Liver (tissue), 9 donors: ENCODE results near the gene DNM3. TPM values are rescaled to one million over a fixed set of nuclear protein-coding genes. Genes with fewer than 3 reads are reported as not detected.
"Not testable (repeated sequence)": the region's sequence is repeated elsewhere in the genome, so short reads cannot be mapped to it uniquely, and the experiment has no call there.

Experiments used
- DNase-seq: peaks from one replicate; pipeline ENCODE4 v3.0.0-alpha.2; 2017; ENCODE audit warnings: low spot score
- H3K27ac ChIP-seq, 2 donors: one replicate each; pipeline ENCODE4 v1.7.0; 2013; ENCODE audit warnings: inconsistent platforms in 2 of 2, low read length in 2 of 2, control low read depth in 1 of 2, low read depth in 1 of 2, mild to moderate bottlenecking in 1 of 2
- H3K27me3 ChIP-seq, 4 donors: one replicate each; pipeline versions ENCODE4 v1.6.1 to v1.7.0; 2013; ENCODE audit warnings: low read length in 3 of 4, inconsistent platforms in 1 of 4, mild to moderate bottlenecking in 1 of 4, moderate library complexity in 1 of 4; ENCODE audit not compliant: control insufficient read depth in 4 of 4, insufficient read depth in 4 of 4
- H3K36me3 ChIP-seq, 4 donors: one replicate each; pipeline versions ENCODE4 v1.6.1 to v1.7.0; 2013; ENCODE audit warnings: low read length in 3 of 4, mild to moderate bottlenecking in 3 of 4, low read depth in 1 of 4, moderate library complexity in 1 of 4; ENCODE audit not compliant: control insufficient read depth in 4 of 4, insufficient read depth in 3 of 4
- H3K4me1 ChIP-seq, 4 donors: one replicate each; pipeline versions ENCODE4 v1.6.1 to v1.7.0; 2013; ENCODE audit warnings: low read length in 3 of 4, mild to moderate bottlenecking in 3 of 4, moderate library complexity in 1 of 4; ENCODE audit not compliant: control insufficient read depth in 4 of 4, insufficient read depth in 4 of 4
- H3K4me3 ChIP-seq, 3 donors: one replicate each; pipeline versions ENCODE4 v1.6.1 to v1.7.0; 2013; ENCODE audit warnings: low read length in 3 of 3, control low read depth in 1 of 3, low read depth in 1 of 3, mild to moderate bottlenecking in 1 of 3
- H3K9ac ChIP-seq, 2 donors: one replicate each; pipeline ENCODE4 v1.7.0; 2013; ENCODE audit warnings: low read length in 2 of 2, mild to moderate bottlenecking in 2 of 2, moderate library complexity in 2 of 2, control low read depth in 1 of 2, low read depth in 1 of 2
- H3K9me3 ChIP-seq, 4 donors: one replicate each; pipeline versions ENCODE4 v1.6.1 to v1.7.0; 2013; ENCODE audit warnings: low read length in 3 of 4; ENCODE audit not compliant: control insufficient read depth in 4 of 4
- FOXA1 ChIP-seq: IDR thresholded peaks from 2 replicates; pipeline ENCODE4 v1.6.1; 2016; ENCODE audit warnings: antibody characterized with exemption
- FOXA2 ChIP-seq: IDR thresholded peaks from 2 replicates; pipeline ENCODE4 v1.6.1; 2016; ENCODE audit warnings: antibody characterized with exemption
- HNF4A ChIP-seq, 2 donors: conservative IDR thresholded peaks; 2 replicates each; pipeline ENCODE4 v1.6.1; 2016; ENCODE audit warnings: antibody characterized with exemption in 2 of 2, mild to moderate bottlenecking in 2 of 2
- JUND ChIP-seq, 2 donors: IDR thresholded peaks; 2 replicates each; pipeline ENCODE4 v1.6.1; 2016; ENCODE audit warnings: antibody characterized with exemption in 2 of 2
- MAX ChIP-seq: IDR thresholded peaks from 2 replicates; pipeline ENCODE4 v1.6.1; 2016; ENCODE audit warnings: antibody characterized with exemption
- NR2F2 ChIP-seq: IDR thresholded peaks from 2 replicates; pipeline ENCODE4 v1.6.1; 2016; ENCODE audit warnings: antibody characterized with exemption
- RAD21 ChIP-seq, 2 donors: IDR thresholded peaks; 2 replicates each; pipeline ENCODE4 v1.6.1; 2016; ENCODE audit warnings: antibody characterized with exemption in 2 of 2, mild to moderate bottlenecking in 2 of 2
- REST ChIP-seq: IDR thresholded peaks from 2 replicates; pipeline ENCODE4 v1.6.1; 2016; ENCODE audit warnings: antibody characterized with exemption, mild to moderate bottlenecking
- YY1 ChIP-seq: IDR thresholded peaks from 2 replicates; pipeline ENCODE4 v1.6.1; 2016; ENCODE audit warnings: antibody characterized with exemption, mild to moderate bottlenecking
- ZBTB33 ChIP-seq: IDR thresholded peaks from 2 replicates; pipeline ENCODE4 v1.6.1; 2016; ENCODE audit warnings: antibody characterized with exemption
- WGBS: extraction: QIAGEN DNeasy Blood & Tissue Kit; methylation state at CpG from one replicate; pipeline ENCODE4 v1.1.7; 2013; 5-methylcytosine and 5-hydroxymethylcytosine counted together
- polyA plus RNA-seq, 2 donors: library from polyadenylated mRNA; stranded (reverse) in 1 of 2; unstranded in 1 of 2; fragments of 200-250 nt in 1 of 2; fragments of >200 nt in 1 of 2; fragmentation: Nextera tagmentation in 1 of 2; extraction: Ambion mirVana in 1 of 2; gene quantifications; one replicate each; pipeline versions ENCODE4 v1.2.1 to v1.2.3, GENCODE V29; 2013 to 2015
- total RNA-seq, 2 donors: library from RNA; depleted of rRNA; stranded (reverse); fragments of >200 nt; gene quantifications; one replicate each; pipeline ENCODE4 v1.2.3, GENCODE V29; 2014
- donor health status: healthy.
- donor health status: healthy.
- donor health status: healthy.
- donor health status: healthy.
- donor health status: healthy.

Gene DNM3
- total and polyA plus RNA-seq, 4 donors, result 0.08 to 3.2 (median 1.0) TPM

DNA sequence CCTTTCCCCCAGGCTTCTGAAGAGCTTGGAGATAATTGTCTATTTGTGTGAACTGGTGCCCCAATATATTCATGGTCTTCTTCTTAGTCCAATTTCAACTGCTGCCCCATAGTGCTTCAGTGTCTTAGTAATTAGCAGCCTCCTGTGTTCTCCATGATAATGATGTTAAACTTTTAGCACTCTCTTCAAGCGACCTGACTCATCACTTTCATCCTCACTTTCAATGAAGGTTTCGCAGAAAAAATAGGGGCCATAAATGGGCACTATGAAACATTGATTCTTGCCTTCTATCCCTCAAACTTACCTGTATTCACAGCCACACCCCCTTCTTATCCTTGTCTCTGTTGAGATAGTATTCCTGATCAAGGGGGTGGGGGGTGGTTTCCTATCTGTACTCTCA, 210.6 kb downstream of the DNM3 start (continued):
- TF ChIP-seq REST, result no peak
- TF ChIP-seq NR2F2, result no peak
- TF ChIP-seq YY1, result no peak
- no peak for TF ChIP-seq RAD21 (IDR thresholded peaks at IDR 0.05)
- TF ChIP-seq JUND (IDR thresholded peaks at IDR 0.05), result no peak
- no peak for TF ChIP-seq FOXA2
- TF ChIP-seq ZBTB33, result no peak
- TF ChIP-seq HNF4A (conservative IDR thresholded peaks at IDR 0.05), result no peak
- no peak for TF ChIP-seq FOXA1

DNA sequence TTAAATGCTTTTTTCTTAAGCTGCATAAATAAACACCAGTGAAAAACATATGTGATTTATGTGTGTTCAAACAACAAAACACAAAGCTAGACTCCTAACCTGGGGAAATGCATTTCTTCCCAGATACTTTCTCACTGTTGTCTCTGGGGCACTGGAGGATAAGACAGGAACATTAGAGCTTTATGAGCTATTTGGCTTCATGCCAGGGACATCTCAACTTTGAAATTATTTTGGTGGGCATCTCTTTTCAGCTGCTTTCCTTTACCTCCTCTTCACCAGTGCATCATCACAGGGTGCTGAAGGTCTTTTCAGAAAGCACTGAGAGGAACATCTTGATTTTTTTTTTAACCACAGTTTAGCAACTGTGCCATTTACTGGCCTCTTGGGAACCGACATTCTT, 212.9 kb downstream of the DNM3 start:
- no peak for DNase-seq
- Histone ChIP-seq H3K27ac (no peak overlapping the region), H3K27me3 (no peaks in the 10 kb centered on the region), H3K9me3 (no peaks in the 10 kb centered on the region), H3K36me3 (no peaks in the 10 kb centered on the region), H3K4me3 (no peak overlapping the region), H3K4me1 (no peaks in the 10 kb centered on the region), H3K9ac (no peak overlapping the region)
- 92% methylated on average over 1 of the region's 1 CpG for WGBS
- TF ChIP-seq MAX (no peak), RAD21 (IDR thresholded peaks at IDR 0.05) (no peak), ZBTB33 (no peak), FOXA2 (no peak)

- H3K4me3 ChIP-seq, DNase-seq, H3K36me3 ChIP-seq, H3K27ac ChIP-seq, H3K9me3 ChIP-seq, H3K27me3 ChIP-seq, H3K9ac ChIP-seq, H3K4me1 ChIP-seq: not testable (repeated sequence)
- 95% methylated on average over 23 of the region's 23 CpGs for WGBS
Measured at GRCh38 chr1:172055816-172056419, 214.6 kb downstream of the DNM3 start.
